GM18870 (cell line): ENCODE data around the gene ATP9A.
"Not testable (repeated sequence)": the region's sequence is repeated elsewhere in the genome, so short reads cannot be mapped to it uniquely, and the experiment has no call there.

Experiments
- ATAC-seq: cut with Tn5 transposase; IDR thresholded peaks from one replicate; pipeline ENCODE4 v1.9.1; 2021; ENCODE audit warnings: moderate library complexity; ENCODE audit not compliant: unreplicated experiment

ATP9A gene

GRCh38 chr20:51659491-51660050 lies 108.6 kb downstream of the ATP9A start:
- ATAC-seq = no peak

GRCh38 chr20:51656726-51657260 lies 111.4 kb downstream of the ATP9A start:
- ATAC-seq = no peak

- not testable (repeated sequence) for ATAC-seq
These were observed 112.1 kb downstream of the ATP9A start for GRCh38 chr20:51656089-51656488.

- no peak for ATAC-seq
These were observed 113.7 kb downstream of the ATP9A start for GRCh38 chr20:51654495-51654894.

GRCh38 chr20:51654060-51654459 lies 114.1 kb downstream of the ATP9A start:
- no peak for ATAC-seq

GRCh38 chr20:51653226-51653625 lies 115.0 kb downstream of the ATP9A start:
- no peak for ATAC-seq

- no peak for ATAC-seq
These were observed 116.2 kb downstream of the ATP9A start for GRCh38 chr20:51651921-51652549.

- no peak for ATAC-seq
These were observed 117.5 kb downstream of the ATP9A start for GRCh38 chr20:51650685-51651134.

GRCh38 chr20:51648571-51648947 lies 119.6 kb downstream of the ATP9A start:
- ATAC-seq = no peak

GRCh38 chr20:51647674-51648570 lies 120.3 kb downstream of the ATP9A start:
- no peak for ATAC-seq

- not testable (repeated sequence) for ATAC-seq
These were observed 124.4 kb downstream of the ATP9A start for GRCh38 chr20:51643810-51644209.

- ATAC-seq = no peak
These were observed 124.8 kb downstream of the ATP9A start for GRCh38 chr20:51643390-51643789.

GRCh38 chr20:51641866-51642265 lies 126.3 kb downstream of the ATP9A start:
- no peak for ATAC-seq

GRCh38 chr20:51640743-51641142 lies 127.4 kb downstream of the ATP9A start:
- no peak for ATAC-seq

GRCh38 chr20:51639206-51639832 lies 128.9 kb downstream of the ATP9A start:
- ATAC-seq = no peak

GRCh38 chr20:51637241-51637640 lies 130.9 kb downstream of the ATP9A start:
- no peak for ATAC-seq

- ATAC-seq = no peak
These were observed 132.1 kb downstream of the ATP9A start for GRCh38 chr20:51636123-51636522.

GRCh38 chr20:51635680-51636079 lies 132.5 kb downstream of the ATP9A start:
- no peak for ATAC-seq

GRCh38 chr20:51634877-51635276 lies 133.3 kb downstream of the ATP9A start:
- ATAC-seq = no peak

GRCh38 chr20:51634257-51634656 lies 133.9 kb downstream of the ATP9A start:
- ATAC-seq = no peak

- ATAC-seq = no peak
These were observed 134.8 kb downstream of the ATP9A start for GRCh38 chr20:51633430-51633829.
